NCI-H128 (cell line): ENCODE data around the gene LRP10.
"Not testable (repeated sequence)": the region's sequence is repeated elsewhere in the genome, so short reads cannot be mapped to it uniquely, and the experiment has no call there.

Source experiments
- DNase-seq: peaks from one replicate; lab custom pipeline; 2025; ENCODE audit not compliant: unreplicated experiment; lab: John Stamatoyannopoulos, UW

LRP10 gene

DNA sequence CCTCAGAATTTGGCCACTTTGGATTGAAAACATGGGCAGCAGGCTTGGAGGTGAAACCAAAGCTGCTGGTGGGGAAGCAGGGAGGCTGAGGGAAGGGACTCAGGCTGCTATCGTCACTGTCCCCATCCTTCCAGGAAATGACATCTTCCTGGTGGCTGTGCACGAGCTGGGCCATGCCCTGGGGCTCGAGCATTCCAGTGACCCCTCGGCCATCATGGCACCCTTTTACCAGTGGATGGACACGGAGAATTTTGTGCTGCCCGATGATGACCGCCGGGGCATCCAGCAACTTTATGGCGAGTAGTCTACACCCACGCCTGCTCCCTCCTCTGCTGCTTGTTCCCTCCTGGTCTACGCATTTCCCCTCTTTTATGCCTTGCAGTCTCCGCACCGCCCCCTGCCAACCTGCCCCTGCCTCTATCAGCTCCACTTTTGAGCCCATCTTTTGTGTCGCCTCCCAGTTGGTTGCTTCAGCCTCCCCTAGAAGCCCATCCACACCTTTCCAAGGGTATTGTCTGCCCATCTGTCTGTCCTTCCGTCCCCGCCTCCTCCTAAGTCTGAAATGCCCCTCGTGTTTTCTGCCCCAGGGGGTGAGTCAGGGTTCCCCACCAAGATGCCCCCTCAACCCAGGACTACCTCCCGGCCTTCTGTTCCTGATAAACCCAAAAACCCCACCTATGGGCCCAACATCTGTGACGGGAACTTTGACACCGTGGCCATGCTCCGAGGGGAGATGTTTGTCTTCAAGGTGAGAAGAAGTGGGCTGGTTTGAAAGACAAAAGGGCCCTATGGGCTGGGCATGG is 28.2 kb upstream of the LRP10 start:
- no peak for DNase-seq

DNA sequence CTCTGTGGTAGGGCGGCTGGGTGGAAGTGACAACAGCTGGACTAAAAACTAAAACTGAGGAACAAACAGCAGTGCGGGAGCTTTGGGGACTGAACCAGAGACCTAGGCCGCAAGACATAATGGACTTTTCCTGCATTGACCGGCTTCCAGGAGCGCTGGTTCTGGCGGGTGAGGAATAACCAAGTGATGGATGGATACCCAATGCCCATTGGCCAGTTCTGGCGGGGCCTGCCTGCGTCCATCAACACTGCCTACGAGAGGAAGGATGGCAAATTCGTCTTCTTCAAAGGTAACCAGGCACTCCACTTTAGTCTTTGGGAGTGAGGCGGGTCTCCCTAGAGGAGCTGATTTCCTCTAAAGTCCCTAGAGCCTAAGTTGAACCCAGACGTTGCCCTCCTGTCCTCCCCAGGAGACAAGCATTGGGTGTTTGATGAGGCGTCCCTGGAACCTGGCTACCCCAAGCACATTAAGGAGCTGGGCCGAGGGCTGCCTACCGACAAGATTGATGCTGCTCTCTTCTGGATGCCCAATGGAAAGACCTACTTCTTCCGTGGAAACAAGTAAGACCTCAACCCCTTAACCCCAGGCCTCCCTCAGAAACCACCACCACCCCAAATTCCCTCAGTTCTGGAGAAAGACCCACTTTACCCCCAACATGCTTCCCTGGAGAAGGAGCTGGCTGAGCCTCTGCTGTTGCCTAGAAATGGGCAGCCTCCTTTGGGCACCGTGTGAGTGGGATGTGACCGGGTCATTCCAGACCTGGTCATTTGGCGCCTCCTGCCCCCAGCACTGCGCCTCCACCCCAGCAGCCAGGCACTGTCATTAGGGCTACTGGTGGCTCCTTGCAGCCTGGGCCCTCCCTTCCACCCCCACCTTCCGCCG is 27.1 kb upstream of the LRP10 start:
- no peak for DNase-seq

GRCh38 chr14:22845103-22845394 is 26.5 kb upstream of the LRP10 start:
- no peak for DNase-seq

- no peak for DNase-seq
Measured at GRCh38 chr14:22845821-22846625, 25.5 kb upstream of the LRP10 start.

- DNase-seq: no peak
Measured at GRCh38 chr14:22846811-22847307, 24.7 kb upstream of the LRP10 start.

DNA sequence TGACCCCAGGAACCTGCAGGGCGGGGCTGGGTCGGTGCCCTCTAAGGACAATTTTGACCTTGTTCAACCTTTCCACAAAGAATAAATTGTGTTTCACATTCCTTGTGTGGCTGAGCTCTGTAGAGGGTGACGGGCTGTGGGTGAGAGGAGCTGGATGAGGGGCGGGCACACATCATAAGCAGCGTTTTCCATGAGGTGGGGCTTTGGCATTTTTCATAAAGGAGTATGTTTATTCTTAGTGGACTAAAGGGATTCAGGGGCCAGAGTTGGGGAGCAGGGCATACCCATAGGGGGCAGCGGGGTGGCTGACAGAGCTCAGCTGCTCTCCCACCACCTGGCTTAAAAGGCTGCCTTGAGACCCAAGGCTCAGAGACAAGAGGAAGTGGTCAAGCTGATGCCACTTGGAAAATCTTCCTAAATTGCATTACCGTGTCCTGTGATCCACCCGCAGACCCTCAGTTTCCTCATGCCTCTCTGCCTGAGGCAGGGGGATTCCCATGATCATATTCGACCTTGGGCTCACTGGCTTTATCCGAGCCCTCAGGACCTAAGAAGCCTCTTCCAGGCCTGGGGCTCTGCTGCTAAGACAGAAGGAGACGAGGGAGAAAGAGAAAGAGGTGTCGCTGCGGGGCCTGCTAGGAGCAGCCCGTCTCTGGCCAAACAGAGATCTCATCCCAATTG is 23.7 kb upstream of the LRP10 start:
- no peak for DNase-seq

- DNase-seq: no peak
Measured at GRCh38 chr14:22848351-22849164, 23.0 kb upstream of the LRP10 start.

- DNase-seq: no peak
Measured at GRCh38 chr14:22849212-22849819, 22.2 kb upstream of the LRP10 start.

- no peak for DNase-seq
Measured at GRCh38 chr14:22850944-22851764, 20.4 kb upstream of the LRP10 start.

DNA sequence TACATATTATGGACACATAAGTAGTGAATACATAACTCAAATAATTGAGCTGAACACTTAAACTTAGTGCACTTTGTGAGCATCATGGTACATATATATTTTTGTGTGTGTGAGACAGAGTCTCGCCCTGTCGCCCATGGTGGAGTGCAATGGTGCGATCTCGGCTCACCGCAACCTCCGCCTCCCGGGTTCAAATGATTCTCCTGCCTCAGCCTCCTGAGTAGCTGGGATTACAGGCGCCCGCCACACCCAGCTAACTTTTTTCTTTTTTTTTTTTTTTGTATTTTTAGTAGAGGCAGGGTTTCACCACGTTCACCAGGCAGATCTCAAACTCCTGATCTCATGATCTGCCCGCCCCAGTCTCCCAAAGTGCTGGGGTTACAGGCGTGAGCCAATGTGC is 19.4 kb upstream of the LRP10 start:
- not testable (repeated sequence) for DNase-seq

DNA sequence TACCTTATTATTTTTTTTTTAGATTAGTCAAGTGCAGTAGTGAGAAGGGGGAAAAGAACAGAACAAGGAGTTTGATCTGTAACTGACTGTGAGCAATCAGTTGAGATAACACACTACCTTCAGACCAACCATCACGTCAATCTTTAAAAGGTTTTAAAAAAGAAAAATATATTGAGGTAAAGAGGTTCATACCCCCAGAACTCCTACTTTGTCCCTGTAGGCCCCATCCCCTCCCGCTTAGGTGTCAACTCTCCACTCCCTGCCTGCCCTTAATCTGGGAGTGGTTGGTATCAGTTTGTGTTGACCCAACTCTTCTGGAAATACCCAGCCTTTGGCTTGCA is 19.0 kb upstream of the LRP10 start:
- no peak for DNase-seq

GRCh38 chr14:22852940-22853767 is 18.4 kb upstream of the LRP10 start:
- DNase-seq: peak; percentile 31

GRCh38 chr14:22854296-22854695 is 17.2 kb upstream of the LRP10 start:
- DNase-seq: not testable (repeated sequence)

GRCh38 chr14:22854963-22855724 is 16.4 kb upstream of the LRP10 start:
- no peak for DNase-seq

GRCh38 chr14:22856428-22856827 is 15.1 kb upstream of the LRP10 start:
- no peak for DNase-seq

GRCh38 chr14:22860377-22860776 is 11.2 kb upstream of the LRP10 start:
- DNase-seq: not testable (repeated sequence)

- DNase-seq: no peak
Measured at GRCh38 chr14:22861651-22862050, 9.9 kb upstream of the LRP10 start.
